ENCODE results near the gene CHGA.

The CHGA gene, protein sequence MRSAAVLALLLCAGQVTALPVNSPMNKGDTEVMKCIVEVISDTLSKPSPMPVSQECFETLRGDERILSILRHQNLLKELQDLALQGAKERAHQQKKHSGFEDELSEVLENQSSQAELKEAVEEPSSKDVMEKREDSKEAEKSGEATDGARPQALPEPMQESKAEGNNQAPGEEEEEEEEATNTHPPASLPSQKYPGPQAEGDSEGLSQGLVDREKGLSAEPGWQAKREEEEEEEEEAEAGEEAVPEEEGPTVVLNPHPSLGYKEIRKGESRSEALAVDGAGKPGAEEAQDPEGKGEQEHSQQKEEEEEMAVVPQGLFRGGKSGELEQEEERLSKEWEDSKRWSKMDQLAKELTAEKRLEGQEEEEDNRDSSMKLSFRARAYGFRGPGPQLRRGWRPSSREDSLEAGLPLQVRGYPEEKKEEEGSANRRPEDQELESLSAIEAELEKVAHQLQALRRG

DNA sequence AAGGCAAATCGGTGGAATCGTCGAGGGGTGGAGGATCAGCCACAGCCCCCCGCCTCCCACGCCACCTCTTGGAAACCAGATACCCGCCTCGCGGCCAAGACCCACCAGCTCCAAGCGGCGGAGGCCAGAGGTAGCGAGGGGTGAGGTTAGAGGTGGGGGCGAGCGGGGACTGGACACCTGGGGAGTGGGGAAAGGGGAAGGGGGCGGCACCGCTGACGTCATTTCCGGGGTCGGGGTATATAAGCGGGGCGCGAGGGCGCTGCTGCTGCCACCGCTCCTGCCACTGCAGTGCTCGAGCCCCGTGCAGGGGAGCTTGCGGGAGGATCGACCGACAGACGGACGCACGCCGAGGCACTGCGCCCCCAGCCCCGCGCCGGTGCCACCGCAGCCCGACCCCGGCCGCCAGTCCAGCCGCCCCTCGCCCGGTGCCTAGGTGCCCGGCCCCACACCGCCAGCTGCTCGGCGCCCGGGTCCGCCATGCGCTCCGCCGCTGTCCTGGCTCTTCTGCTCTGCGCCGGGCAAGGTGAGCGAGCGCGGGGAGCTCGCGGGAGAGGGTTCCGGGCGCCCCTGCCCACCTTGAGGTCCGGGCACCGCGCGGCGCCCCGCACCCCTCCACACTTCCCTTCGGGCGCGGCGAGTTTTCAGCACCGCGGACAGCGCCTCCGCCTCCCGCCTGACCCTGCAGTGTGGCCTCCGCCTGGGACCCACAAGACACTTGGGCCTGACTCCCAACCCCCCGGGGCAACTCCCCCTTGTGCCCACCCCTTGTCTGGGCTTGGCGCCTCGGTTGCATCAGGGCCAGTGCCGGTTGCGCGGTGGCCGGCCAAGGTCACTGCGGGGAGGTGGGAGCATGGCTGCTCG lies at the start of gene CHGA:
Gene CHGA (plus strand): TSS at position 268 of the 861 bp plus-strand sequence. CDS start 210 bp downstream, at position 478.
- TF ChIP-seq, protein P1, sequence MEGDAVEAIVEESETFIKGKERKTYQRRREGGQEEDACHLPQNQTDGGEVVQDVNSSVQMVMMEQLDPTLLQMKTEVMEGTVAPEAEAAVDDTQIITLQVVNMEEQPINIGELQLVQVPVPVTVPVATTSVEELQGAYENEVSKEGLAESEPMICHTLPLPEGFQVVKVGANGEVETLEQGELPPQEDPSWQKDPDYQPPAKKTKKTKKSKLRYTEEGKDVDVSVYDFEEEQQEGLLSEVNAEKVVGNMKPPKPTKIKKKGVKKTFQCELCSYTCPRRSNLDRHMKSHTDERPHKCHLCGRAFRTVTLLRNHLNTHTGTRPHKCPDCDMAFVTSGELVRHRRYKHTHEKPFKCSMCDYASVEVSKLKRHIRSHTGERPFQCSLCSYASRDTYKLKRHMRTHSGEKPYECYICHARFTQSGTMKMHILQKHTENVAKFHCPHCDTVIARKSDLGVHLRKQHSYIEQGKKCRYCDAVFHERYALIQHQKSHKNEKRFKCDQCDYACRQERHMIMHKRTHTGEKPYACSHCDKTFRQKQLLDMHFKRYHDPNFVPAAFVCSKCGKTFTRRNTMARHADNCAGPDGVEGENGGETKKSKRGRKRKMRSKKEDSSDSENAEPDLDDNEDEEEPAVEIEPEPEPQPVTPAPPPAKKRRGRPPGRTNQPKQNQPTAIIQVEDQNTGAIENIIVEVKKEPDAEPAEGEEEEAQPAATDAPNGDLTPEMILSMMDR (conservative IDR thresholded peaks at IDR 0.05; ENCODE audit: control insufficient read depth, insufficient read depth, low read depth, low read length) = no peak
- DNase-seq (ENCODE audit: low read depth) = peak; percentile 29
- no peak within 1 kb of the TSS for H3K4me3 ChIP-seq (ENCODE audit: control insufficient read depth, low read depth, low read length)

DNA sequence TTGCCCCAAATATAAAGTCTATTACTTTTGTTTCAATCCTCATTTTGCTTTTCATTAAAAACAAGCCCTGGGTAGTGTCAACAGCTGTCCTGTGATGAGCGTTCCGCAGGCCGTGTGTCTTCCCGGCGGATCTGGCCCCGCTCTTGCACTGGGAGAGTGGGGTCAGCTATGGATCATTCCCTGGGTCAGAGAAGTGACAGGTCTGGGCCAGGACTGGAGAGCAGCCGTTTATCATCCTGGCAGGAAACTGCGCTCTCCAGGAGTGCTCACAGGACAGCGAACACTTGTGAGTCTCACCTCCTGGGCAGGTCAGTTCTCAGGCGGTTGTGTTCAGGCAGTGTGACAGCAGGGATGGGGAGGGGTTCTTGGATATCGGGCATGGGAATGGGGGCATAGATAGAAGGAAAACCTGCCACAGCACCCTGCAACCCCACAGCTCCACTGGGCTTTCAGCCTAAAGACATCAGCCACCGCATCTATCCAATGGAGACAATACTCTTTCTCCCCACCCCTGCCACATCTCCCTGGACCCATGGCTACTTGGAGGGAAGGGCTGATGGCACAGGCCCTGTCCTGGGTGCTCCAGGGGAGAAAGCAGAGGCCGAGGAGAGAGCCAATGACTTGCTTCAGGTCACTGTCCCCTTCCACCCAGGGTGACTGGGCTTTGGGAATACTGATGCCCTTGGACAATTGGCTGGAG lies 47.8 kb upstream of the CHGA start:
- DNase-seq (ENCODE audit: low read depth) = no peak
- no peak overlapping the region for H3K4me3 ChIP-seq (ENCODE audit: control insufficient read depth, low read depth, low read length)
- TF ChIP-seq, protein P1 (conservative IDR thresholded peaks at IDR 0.05; ENCODE audit: control insufficient read depth, insufficient read depth, low read depth, low read length) = no peak

DNA sequence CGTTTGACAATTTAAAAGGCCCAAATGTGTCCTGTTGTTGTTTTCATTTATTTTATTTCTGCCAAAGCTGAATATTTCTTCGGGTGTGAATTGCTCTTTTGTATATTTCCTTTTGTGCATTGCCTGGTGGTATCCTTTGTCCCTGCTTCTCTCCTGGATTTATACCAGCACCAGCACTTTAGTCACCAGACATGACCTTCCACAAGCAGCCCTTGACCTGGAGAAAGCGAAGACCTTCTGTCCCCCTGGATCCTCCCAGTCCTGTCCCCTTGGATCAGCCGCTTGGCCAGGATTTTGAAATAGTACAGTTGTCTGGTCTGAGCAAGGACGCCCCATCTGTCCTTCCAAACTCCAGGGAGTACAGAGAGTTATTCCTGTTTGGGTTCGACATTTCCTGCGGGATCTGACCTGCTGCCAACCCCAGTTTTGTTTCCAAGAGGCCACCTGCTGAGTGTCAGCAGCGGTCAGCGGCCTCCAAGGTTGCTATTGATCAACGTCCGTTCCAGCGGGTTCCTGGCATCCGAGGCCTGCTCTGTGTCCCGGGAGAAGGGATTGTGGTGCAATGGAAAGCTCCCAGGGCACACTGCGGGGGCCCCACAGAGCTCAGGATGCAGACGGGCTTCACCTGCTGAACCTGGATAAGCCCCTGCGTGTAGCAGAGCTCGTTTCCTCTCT lies 45.1 kb upstream of the CHGA start:
- no peak for DNase-seq (ENCODE audit: low read depth)
- no peak overlapping the region for H3K4me3 ChIP-seq (ENCODE audit: control insufficient read depth, low read depth, low read length)
- TF ChIP-seq, protein P1 (conservative IDR thresholded peaks at IDR 0.05; ENCODE audit: control insufficient read depth, insufficient read depth, low read depth, low read length) = no peak

DNA sequence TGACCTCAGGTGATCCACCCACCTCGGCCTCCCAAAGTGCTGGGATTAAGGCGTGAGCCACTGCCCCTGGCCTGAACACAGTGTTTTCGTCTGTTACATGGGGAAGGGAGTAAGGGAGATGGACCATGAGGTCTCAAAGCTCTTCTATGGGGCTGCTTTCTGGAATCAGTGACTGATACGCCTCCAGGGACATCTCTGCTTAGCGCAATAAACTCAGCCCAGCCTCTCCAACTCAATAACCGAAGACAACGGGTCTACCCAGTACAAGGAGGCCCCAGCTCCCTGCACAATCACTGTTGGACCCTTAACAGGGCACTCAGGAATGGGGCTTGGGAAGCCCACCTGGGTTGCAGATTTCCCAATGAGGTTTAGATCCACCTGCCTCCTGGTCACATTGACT lies 42.6 kb upstream of the CHGA start:
- DNase-seq (ENCODE audit: low read depth) = peak; percentile 65
- H3K4me3 ChIP-seq (ENCODE audit: control insufficient read depth, low read depth, low read length) = no peak overlapping the region
- TF ChIP-seq, protein P1 (conservative IDR thresholded peaks at IDR 0.05; ENCODE audit: control insufficient read depth, insufficient read depth, low read depth, low read length) = no peak

DNA sequence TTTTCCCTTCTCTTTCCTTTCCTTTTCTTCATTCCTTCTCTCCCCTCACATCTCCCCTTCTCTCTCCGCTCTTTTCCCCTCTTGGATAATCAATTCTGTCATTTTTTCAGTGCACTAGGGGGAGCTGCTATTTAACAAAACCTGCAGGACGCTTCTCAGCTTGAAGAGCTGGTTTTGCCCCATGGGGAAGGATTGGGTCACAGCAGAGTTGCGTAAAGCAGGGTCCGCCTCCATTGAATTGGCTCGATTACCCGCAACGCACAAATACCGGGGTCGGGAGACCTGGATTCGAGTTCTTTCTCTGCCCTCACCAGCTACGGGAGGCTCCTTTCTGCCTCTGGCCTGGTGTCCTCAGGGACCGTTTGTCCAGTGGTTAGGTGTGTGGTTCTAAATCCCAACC lies 42.1 kb upstream of the CHGA start:
- TF ChIP-seq, protein P1 (conservative IDR thresholded peaks at IDR 0.05; ENCODE audit: control insufficient read depth, insufficient read depth, low read depth, low read length) = peak; percentile 45
- DNase-seq (ENCODE audit: low read depth) = peak; percentile 68
- H3K4me3 ChIP-seq (ENCODE audit: control insufficient read depth, low read depth, low read length) = no peak overlapping the region

DNA sequence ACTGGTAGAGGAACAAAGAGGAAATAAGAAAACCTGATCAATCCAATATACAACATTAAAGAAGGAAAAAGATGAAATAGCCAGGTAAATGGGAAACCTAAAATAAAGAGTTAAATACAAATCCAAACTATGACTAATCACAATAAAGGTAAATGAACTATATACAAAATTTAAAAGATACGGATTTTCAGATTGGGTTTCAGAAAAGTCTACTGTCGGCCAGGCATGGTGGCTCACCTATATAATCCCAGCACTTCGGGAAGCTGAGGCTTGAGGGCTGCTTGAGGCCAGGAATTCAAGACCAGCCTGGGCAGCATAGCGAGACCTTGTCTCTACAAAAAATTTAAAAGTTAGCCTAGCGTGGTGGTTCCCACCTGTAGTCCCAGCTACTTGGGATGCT lies 39.9 kb upstream of the CHGA start:
- DNase-seq (ENCODE audit: low read depth) = no peak
- TF ChIP-seq, protein P1 (conservative IDR thresholded peaks at IDR 0.05; ENCODE audit: control insufficient read depth, insufficient read depth, low read depth, low read length) = no peak
- H3K4me3 ChIP-seq (ENCODE audit: control insufficient read depth, low read depth, low read length) = no peak overlapping the region

Measured in fibroblast of mammary gland (primary cell).